KMS-11 (cell line): ENCODE measurements around the gene RPTN.
A peak's percentile ranks its signal among the peaks of the same experiment; 100 is the strongest.

Experiments
- H2AFZ ChIP-seq: fragments of 200-600 bp; sonication (generic); 2 replicates; pipeline ENCODE4 v1.6.1; 2016; ENCODE audit warnings: antibody characterized with exemption, mixed run types, low read depth
- H3K27ac ChIP-seq: fragments of 200-600 bp; sonication (generic); 2 replicates; pipeline ENCODE4 v1.6.1; 2016; ENCODE audit warnings: mild to moderate bottlenecking, mixed run types
- H3K27me3 ChIP-seq: fragments of 200-600 bp; sonication (generic); 2 replicates; pipeline ENCODE4 v1.6.1; 2017; ENCODE audit warnings: mild to moderate bottlenecking, low read depth, mixed run types, moderate library complexity; ENCODE audit not compliant: insufficient read depth
- H3K36me3 ChIP-seq: fragments of 200-600 bp; sonication (generic); 2 replicates; pipeline ENCODE4 v1.6.1; 2017; ENCODE audit warnings: mild to moderate bottlenecking, mixed run types; ENCODE audit not compliant: insufficient read depth
- H3K4me1 ChIP-seq: fragments of 200-600 bp; sonication (generic); 2 replicates; pipeline ENCODE4 v1.6.1; 2016; ENCODE audit warnings: mild to moderate bottlenecking, low read depth, mixed run types; ENCODE audit not compliant: poor library complexity, severe bottlenecking
- H3K4me2 ChIP-seq: fragments of 200-600 bp; sonication (generic); 2 replicates; pipeline ENCODE4 v1.7.0; 2016; ENCODE audit warnings: mild to moderate bottlenecking, mixed run types
- H3K4me3 ChIP-seq: fragments of 200-600 bp; sonication (generic); IDR thresholded peaks from 2 replicates; pipeline ENCODE4 v1.6.1; 2017; ENCODE audit warnings: low read depth, low read length, mixed read lengths; ENCODE audit not compliant: insufficient read depth
- H3K79me2 ChIP-seq: fragments of 200-600 bp; sonication (generic); 2 replicates; pipeline ENCODE4 v1.6.1; 2016; ENCODE audit warnings: low read depth, mixed run types; ENCODE audit not compliant: insufficient read depth
- H3K9ac ChIP-seq: fragments of 200-600 bp; sonication (generic); 2 replicates; pipeline ENCODE4 v1.6.1; 2016; ENCODE audit warnings: mild to moderate bottlenecking, mixed run types
- H4K20me1 ChIP-seq: fragments of 200-600 bp; sonication (generic); 2 replicates; pipeline ENCODE4 v1.6.1; 2016; ENCODE audit warnings: mild to moderate bottlenecking, mixed run types; ENCODE audit not compliant: insufficient read depth
- CTCF ChIP-seq: fragments of 200-600 bp; sonication (generic); conservative IDR thresholded peaks from 2 replicates; pipeline ENCODE4 v1.6.1; 2017; ENCODE audit warnings: low read depth, mild to moderate bottlenecking, antibody characterized with exemption, low read length, moderate library complexity, mixed read lengths

RPTN gene

GRCh38 chr1:152125834-152126443 lies 33.1 kb downstream of the RPTN start:
- TF ChIP-seq CTCF: no peak
- no peaks in the 10 kb centered on the region for H3K27me3 ChIP-seq
- no peak overlapping the region for H3K9ac ChIP-seq
- peak overlapping the region; percentile 28; the same call in 1 of the 2 replicates for H2AFZ ChIP-seq
- H3K27ac ChIP-seq: peak overlapping the region; percentile 23
- no peaks in the 10 kb centered on the region for H3K79me2 ChIP-seq
- H3K4me1 ChIP-seq: peaks cover 36% of the 10 kb centered on the region
- H4K20me1 ChIP-seq: no peaks in the 10 kb centered on the region
- H3K36me3 ChIP-seq: no peaks in the 10 kb centered on the region
- H3K4me3 ChIP-seq: peak overlapping the region; percentile 53
- peak overlapping the region; percentile 64 for H3K4me2 ChIP-seq

GRCh38 chr1:152118915-152119314 lies 40.1 kb downstream of the RPTN start:
- Histone ChIP-seq H3K27me3 (peaks cover 5% of the 10 kb centered on the region), H3K4me2 (no peak overlapping the region)
- no peak for TF ChIP-seq CTCF

GRCh38 chr1:152115344-152115743 lies 43.7 kb downstream of the RPTN start, which contains the start of gene TCHH:
Gene TCHH (minus strand): TSS chr1:152115444. CDS start chr1:152114080, 1,364 bp downstream.
- Histone ChIP-seq H3K27me3 (peaks cover 9% of the 10 kb centered on the region), H3K9ac (no peak within 1 kb of the TSS), H4K20me1 (no peaks in the 10 kb centered on the region), H2AFZ (no peak within 1 kb of the TSS), H3K4me1 (peaks cover 25% of the 10 kb centered on the region), H3K4me2 (no peak within 1 kb of the TSS), H3K27ac (no peak within 1 kb of the TSS), H3K36me3 (no peaks in the 10 kb centered on the region), H3K4me3 (no peak within 1 kb of the TSS), H3K79me2 (no peaks in the 10 kb centered on the region)
- no peak for TF ChIP-seq CTCF

More at GRCh38 chr1:152118915-152119314, 40.1 kb downstream of the RPTN start:
- no peak overlapping the region for H2AFZ ChIP-seq
- peaks cover 11% of the 10 kb centered on the region for H3K4me1 ChIP-seq
- no peak overlapping the region for H3K27ac ChIP-seq
- H3K36me3 ChIP-seq: no peaks in the 10 kb centered on the region
- H4K20me1 ChIP-seq: no peaks in the 10 kb centered on the region
- no peaks in the 10 kb centered on the region for H3K79me2 ChIP-seq
- no peak overlapping the region for H3K9ac ChIP-seq
- no peak overlapping the region for H3K4me3 ChIP-seq

GRCh38 chr1:152112885-152113432 lies 46.1 kb downstream of the RPTN start:
- Histone ChIP-seq H2AFZ (peak overlapping the region; percentile 87), H3K79me2 (no peaks in the 10 kb centered on the region), H3K4me1 (peaks cover 23% of the 10 kb centered on the region), H3K4me3 (peak overlapping the region; percentile 100), H3K27me3 (peaks cover 23% of the 10 kb centered on the region), H4K20me1 (no peaks in the 10 kb centered on the region), H3K4me2 (peak overlapping the region; percentile 94), H3K27ac (no peak overlapping the region), H3K9ac (no peak overlapping the region), H3K36me3 (no peaks in the 10 kb centered on the region)
- no peak for TF ChIP-seq CTCF
